ENCODE results near the gene FNDC8. TPM values are rescaled to one million over a fixed set of nuclear protein-coding genes. Genes with fewer than 3 reads are reported as not detected.
A peak's percentile ranks its signal among the peaks of the same experiment; 100 is the strongest.

Gene FNDC8
- total and polyA plus RNA-seq, 2 of the 4 experiments (the other 2 are of a cell fraction) = not detected

- no peaks in the 10 kb centered on the region for H3K27me3 ChIP-seq (ENCODE audit: control insufficient read depth, insufficient read depth, low read length)
- H3K9ac ChIP-seq (ENCODE audit: low read depth, low read length) = no peak overlapping the region
- ATAC-seq (ENCODE audit: low read depth) (no peak), DNase-seq (no peak)
- TF ChIP-seq POLR2A (IDR thresholded peaks at IDR 0.05; ENCODE audit: low read depth, low read length) (no peak), MAFK (IDR thresholded peaks at IDR 0.05; ENCODE audit: low read depth, low read length) (no peak), CEBPB (IDR thresholded peaks at IDR 0.05; ENCODE audit: low read depth, low read length) (no peak), FOS (IDR thresholded peaks at IDR 0.05; ENCODE audit: low read depth, low read length) (no peak), USF2 (IDR thresholded peaks at IDR 0.05; ENCODE audit: low read depth, low read length) (no peak)
- in situ Hi-C loops (cut with MboI; ENCODE audit: low sequenced_read_pairs) (no loop called here), intact Hi-C loops (cut with micrococcal nuclease) (no loop called here), dilution Hi-C loops (cut with HindIII; ENCODE audit: low sequenced_read_pairs, unreplicated experiment) (no loop called here)
- H3K4me3 ChIP-seq (ENCODE audit: insufficient read depth, low read depth, low read length) = no peak overlapping the region
- no peak overlapping the region for H2AK5ac ChIP-seq (ENCODE audit: low read depth, low read length)
- no peak overlapping the region for H2BK120ac ChIP-seq (ENCODE audit: low read depth, low read length)
- no peaks in the 10 kb centered on the region for H3K9me3 ChIP-seq (ENCODE audit: control insufficient read depth, insufficient read depth, low read length)
- H3K27ac ChIP-seq (ENCODE audit: insufficient read depth, low read length) = peak overlapping the region; percentile 63; the same call in 1 of the 2 replicates
- CTCF ChIA-PET = no interaction called here
- H4K5ac ChIP-seq (ENCODE audit: low read depth, low read length) = no peak overlapping the region; the same call in 1 of the 2 replicates
- H3K9me1 ChIP-seq (ENCODE audit: insufficient read depth, low read length) = peaks cover 17% of the 10 kb centered on the region
- H3K18ac ChIP-seq (ENCODE audit: low read depth, low read length) = no peak overlapping the region; the same call in 1 of the 2 replicates
- POLR2A ChIA-PET (ENCODE audit: unreplicated experiment) = no interaction called here
- H3K14ac ChIP-seq (replicated peaks; ENCODE audit: low read depth, low read length) = no peak overlapping the region
- H3K79me1 ChIP-seq (ENCODE audit: low read depth in 1 of 2, low read length in 2 of 2) = no peaks in the 10 kb centered on the region
- H3K36me3 ChIP-seq (ENCODE audit: control insufficient read depth, insufficient read depth, low read length) = peaks cover 43% of the 10 kb centered on the region
- H3K4me1 ChIP-seq (ENCODE audit: control insufficient read depth, insufficient read depth, low read length) = peaks cover 36% of the 10 kb centered on the region
- H2AK9ac ChIP-seq (replicated peaks; ENCODE audit: low read depth, low read length, poor library complexity) = no peak overlapping the region
- H3K4ac ChIP-seq (ENCODE audit: low read depth, low read length) = no peak overlapping the region
- BruUV-seq (replicated peaks) = no TSS peak
- H4K91ac ChIP-seq (ENCODE audit: insufficient read depth, low read depth, low read length) = no peak overlapping the region
- H3K56ac ChIP-seq (ENCODE audit: extremely low read depth, insufficient read depth, low read length) = no peak overlapping the region
- H2AFZ ChIP-seq (replicated peaks; ENCODE audit: low read length, poor library complexity) = no peak overlapping the region
- H4K20me1 ChIP-seq (ENCODE audit: insufficient read depth, low read length) = no peaks in the 10 kb centered on the region; the same call in 1 of the 2 replicates
- no peak overlapping the region for H4K8ac ChIP-seq (ENCODE audit: low read depth in 2 of 2, low read length in 2 of 2)
- no peak overlapping the region for H3K23ac ChIP-seq (ENCODE audit: low read depth, low read length)
- H2BK20ac ChIP-seq (ENCODE audit: low read depth, low read length) = no peak overlapping the region
- no peak overlapping the region for H3K4me2 ChIP-seq (ENCODE audit: low read depth, low read length)
- no peak overlapping the region for H2BK15ac ChIP-seq (ENCODE audit: low read depth, low read length)
- whole genome bisulfite sequencing, 2 experiments (ENCODE audit: extremely low coverage in 2 of 2, insufficient read length in 1 of 2) = 100% methylated on average over 1 of the region's 3 CpGs; no CpG with 5 or more reads in 1 of the 2 experiments
- no peak overlapping the region for H2BK5ac ChIP-seq (ENCODE audit: low read depth, low read length, poor library complexity, severe bottlenecking)
Measured at GRCh38 chr17:35130392-35130791, 9.0 kb downstream of the FNDC8 start.
